Esophagus squamous epithelium (tissue), 5 donors: ENCODE data around the gene TTC27. TPM values are rescaled to one million over a fixed set of nuclear protein-coding genes. Genes with fewer than 3 reads are reported as not detected.
A peak's percentile ranks its signal among the peaks of the same experiment; 100 is the strongest.
"Not testable (repeated sequence)": the region's sequence is repeated elsewhere in the genome, so short reads cannot be mapped to it uniquely, and the experiment has no call there.

Experiments used
- DNase-seq: peaks from one replicate; lab custom pipeline; 2025; lab: John Stamatoyannopoulos, UW
- H3K27ac ChIP-seq, 4 donors: fragments of 200-600 bp; sonication (generic); one replicate each; pipeline ENCODE4 v1.5.1; 2016 to 2019; ENCODE audit warnings: mild to moderate bottlenecking in 1 of 4
- H3K27me3 ChIP-seq, 4 donors: fragments of 200-600 bp; sonication (generic); 1 replicate in 3 of 4; 2 replicates in 1 of 4; pipeline versions ENCODE4 v1.5.1 to v1.6.0; 2017 to 2021; ENCODE audit warnings: antibody characterized with exemption in 1 of 4
- H3K36me3 ChIP-seq, 3 donors: fragments of 200-600 bp; sonication (generic); one replicate each; pipeline ENCODE4 v1.5.1; 2016 to 2019
- H3K4me1 ChIP-seq, 3 donors: fragments of 200-600 bp; sonication (generic); one replicate each; pipeline ENCODE4 v1.5.1; 2017 to 2019
- H3K4me3 ChIP-seq, 4 donors: fragments of 200-600 bp; sonication (generic); 1 replicate in 3 of 4; 2 replicates in 1 of 4; pipeline ENCODE4 v1.5.1; 2016 to 2019; ENCODE audit warnings: mild to moderate bottlenecking in 2 of 4, moderate library complexity in 1 of 4
- H3K9me3 ChIP-seq, 3 donors: fragments of 200-600 bp; sonication (generic); one replicate each; pipeline ENCODE4 v1.5.1; 2016 to 2019
- CTCF ChIP-seq, 6 experiments: fragments of 450-650 bp in 4 of 6; fragments of 200-600 bp in 2 of 6; sonication (generic) in 2 of 6; IDR thresholded peaks; one replicate each; pipeline ENCODE4 v1.5.1; 2016 to 2019; ENCODE audit warnings: antibody characterized with exemption in 6 of 6, mild to moderate bottlenecking in 4 of 6, moderate library complexity in 4 of 6
- POLR2A ChIP-seq, 4 donors: fragments of 450-650 bp; IDR thresholded peaks; one replicate each; pipeline ENCODE4 v1.6.1; 2017; ENCODE audit warnings: antibody characterized with exemption in 4 of 4, mild to moderate bottlenecking in 4 of 4, moderate library complexity in 3 of 4
- WGBS, 2 donors: methylation state at CpG; one replicate each; pipeline ENCODE4 v1.1.5; 2018; 5-methylcytosine and 5-hydroxymethylcytosine counted together
- intact Hi-C: fragments of 100-400 bp; cut with DNase I; formaldehyde crosslinking; loops from one replicate; pipeline ENCODE4 v1.15.0; 2022
- total RNA-seq, 4 donors: library from RNA; depleted of rRNA; stranded (reverse); fragments of >200 nt; gene quantifications; one replicate each; pipeline ENCODE4 v1.1.0, GENCODE V29; 2016
- donor health status: DM: yes; HTN: yes; CAD: no.

The TTC27 gene
- total RNA-seq, 4 donors from 2014 or later: 9.2 to 18.4 (median 16.6) TPM

GRCh38 chr2:32624812-32625211 is 3.0 kb upstream of the TTC27 start:
- no peak for DNase-seq
- H3K27ac ChIP-seq: no peak overlapping the region
- peaks cover 4 to 36% (median 5%) of the 10 kb centered on the region in 3 donors for H3K4me1 ChIP-seq
- no peak for TF ChIP-seq POLR2A (IDR thresholded peaks at IDR 0.05)
- no peak for TF ChIP-seq CTCF (IDR thresholded peaks at IDR 0.05)
- no peak overlapping the region for H3K4me3 ChIP-seq
- WGBS, 2 donors: 75% methylated on average over 3 of the region's 3 CpGs
- peaks cover 0 to 26% (median 0%) of the 10 kb centered on the region in 3 donors for H3K36me3 ChIP-seq
- intact Hi-C loops: no loop called here
- no peaks in the 10 kb centered on the region for H3K27me3 ChIP-seq
- no peaks in the 10 kb centered on the region for H3K9me3 ChIP-seq

- H3K4me1 ChIP-seq: peaks cover 4 to 39% (median 5%) of the 10 kb centered on the region in 3 donors
- peaks cover 0 to 29% (median 0%) of the 10 kb centered on the region in 3 donors for H3K36me3 ChIP-seq
- intact Hi-C loops: no loop called here
- no peaks in the 10 kb centered on the region for H3K9me3 ChIP-seq
- no peaks in the 10 kb centered on the region for H3K27me3 ChIP-seq
- DNase-seq: no peak
- peak overlapping the region in 3 of 4 donors; percentile 62 to 93 (median 84) for H3K4me3 ChIP-seq
- WGBS, 2 donors: 77 to 79% methylated on average over 9 to 13 of the region's 13 CpGs
- no peak for TF ChIP-seq POLR2A (IDR thresholded peaks at IDR 0.05)
- no peak for TF ChIP-seq CTCF (IDR thresholded peaks at IDR 0.05)
- H3K27ac ChIP-seq: no peak overlapping the region
These were observed 1.1 kb upstream of the TTC27 start for GRCh38 chr2:32626639-32627221.

GRCh38 chr2:32627441-32627813 is 423 bp upstream of the TTC27 start:
- H3K36me3 ChIP-seq: peaks cover 0 to 29% (median 0%) of the 10 kb centered on the region in 3 donors
- DNase-seq: no peak
- peaks cover 4 to 34% (median 5%) of the 10 kb centered on the region in 3 donors for H3K4me1 ChIP-seq
- no peaks in the 10 kb centered on the region for H3K9me3 ChIP-seq
- peak overlapping the region; percentile 69 to 82 (median 78) for H3K27ac ChIP-seq
- H3K4me3 ChIP-seq: peak overlapping the region; percentile 62 to 93 (median 76)
- WGBS, 2 donors: 2 to 10% methylated on average over 10 to 15 of the region's 16 CpGs
- TF ChIP-seq POLR2A (IDR thresholded peaks at IDR 0.05) (no peak), CTCF (IDR thresholded peaks at IDR 0.05) (peak in 1 of 6 experiments; percentile 28)
- intact Hi-C loops: no loop called here
- no peaks in the 10 kb centered on the region for H3K27me3 ChIP-seq

GRCh38 chr2:32632089-32632488 is 4.2 kb downstream of the TTC27 start:
- H3K27me3 ChIP-seq: no peaks in the 10 kb centered on the region
- peaks cover 6 to 70% (median 11%) of the 10 kb centered on the region in 3 donors for H3K36me3 ChIP-seq
- H3K4me1 ChIP-seq: peaks cover 4 to 25% (median 5%) of the 10 kb centered on the region in 3 donors
- no peak overlapping the region for H3K27ac ChIP-seq
- H3K4me3 ChIP-seq: no peak overlapping the region
- no peak for DNase-seq
- intact Hi-C loops: no loop called here
- TF ChIP-seq CTCF (IDR thresholded peaks at IDR 0.05) (no peak), POLR2A (IDR thresholded peaks at IDR 0.05) (no peak)
- WGBS, 2 donors: 81% methylated on average over 5 of the region's 5 CpGs
- no peaks in the 10 kb centered on the region for H3K9me3 ChIP-seq

- H3K27me3 ChIP-seq: no peaks in the 10 kb centered on the region
- DNase-seq: no peak
- H3K4me1 ChIP-seq: peaks cover 4 to 19% (median 5%) of the 10 kb centered on the region in 3 donors
- 92 to 93% methylated on average over 3 of the region's 3 CpGs for WGBS, 2 donors
- H3K4me3 ChIP-seq: no peak overlapping the region
- intact Hi-C loops: no loop called here
- H3K9me3 ChIP-seq: no peaks in the 10 kb centered on the region
- TF ChIP-seq POLR2A (IDR thresholded peaks at IDR 0.05) (no peak), CTCF (IDR thresholded peaks at IDR 0.05) (no peak)
- H3K27ac ChIP-seq: no peak overlapping the region
- peaks cover 6 to 79% (median 15%) of the 10 kb centered on the region in 3 donors for H3K36me3 ChIP-seq
These were observed 5.2 kb downstream of the TTC27 start for GRCh38 chr2:32633040-32633439.

GRCh38 chr2:32638548-32638947 is 10.7 kb downstream of the TTC27 start:
- peaks cover 6 to 100% (median 44%) of the 10 kb centered on the region in 3 donors for H3K36me3 ChIP-seq
- WGBS, 2 donors: 94 to 99% methylated on average over 5 of the region's 5 CpGs

More at GRCh38 chr2:32638548-32638947, 10.7 kb downstream of the TTC27 start:
- H3K27me3 ChIP-seq, intact Hi-C loops, H3K4me1 ChIP-seq, H3K9me3 ChIP-seq, H3K27ac ChIP-seq, DNase-seq, H3K4me3 ChIP-seq: not testable (repeated sequence)
